HTR-8/SVneo (cell line): ENCODE results near the gene FABP3.

Experiments
- DNase-seq: peaks from one replicate; pipeline ENCODE4 v3.0.0; 2011; ENCODE audit warnings: low spot score, mixed read lengths; ENCODE audit not compliant: insufficient read length
- FAIRE-seq: peaks from 2 replicates; lab custom pipeline; 2011; peaks lifted over from hg19 to GRCh38; lab: Jason Lieb, UNC

The FABP3 gene

GRCh38 chr1:31374511-31375196 lies 1.8 kb upstream of the FABP3 start:
- DNase-seq (no peak), FAIRE-seq (no peak)

- DNase-seq, result no peak
- no peak for FAIRE-seq
Measured at GRCh38 chr1:31373897-31374486, 1.1 kb upstream of the FABP3 start.

GRCh38 chr1:31372751-31373055 lies 173 bp downstream of the FABP3 start:
- FAIRE-seq, result no peak
- DNase-seq, result no peak

GRCh38 chr1:31372051-31372450 lies 825 bp downstream of the FABP3 start:
- FAIRE-seq, result no peak

GRCh38 chr1:31371121-31371959 lies 1.5 kb downstream of the FABP3 start:
- DNase-seq (no peak), FAIRE-seq (no peak)

More at GRCh38 chr1:31372051-31372450, 825 bp downstream of the FABP3 start:
- no peak for DNase-seq

GRCh38 chr1:31370565-31370964 lies 2.3 kb downstream of the FABP3 start:
- DNase-seq, result no peak
- FAIRE-seq, result no peak

GRCh38 chr1:31370021-31370420 lies 2.9 kb downstream of the FABP3 start:
- DNase-seq (no peak), FAIRE-seq (no peak)

- FAIRE-seq, result no peak
- DNase-seq, result no peak
Measured at GRCh38 chr1:31368611-31369107, 4.2 kb downstream of the FABP3 start.

- no peak for DNase-seq
- FAIRE-seq, result no peak
Measured at GRCh38 chr1:31366796-31367195, 6.1 kb downstream of the FABP3 start.

- FAIRE-seq (no peak), DNase-seq (no peak)
Measured at GRCh38 chr1:31364561-31365250, 8.2 kb downstream of the FABP3 start.

GRCh38 chr1:31362032-31362431 lies 10.8 kb downstream of the FABP3 start:
- DNase-seq, result no peak
- FAIRE-seq, result no peak

- no peak for FAIRE-seq
- no peak for DNase-seq
Measured at GRCh38 chr1:31361607-31362006, 11.3 kb downstream of the FABP3 start.

GRCh38 chr1:31356427-31356826 lies 16.4 kb downstream of the FABP3 start:
- DNase-seq, result no peak
- no peak for FAIRE-seq

GRCh38 chr1:31354283-31354682 lies 18.6 kb downstream of the FABP3 start:
- DNase-seq (no peak), FAIRE-seq (no peak)

GRCh38 chr1:31348449-31348848 lies 24.4 kb downstream of the FABP3 start:
- no peak for FAIRE-seq
- no peak for DNase-seq

- no peak for DNase-seq
- no peak for FAIRE-seq
Measured at GRCh38 chr1:31346785-31347184, 26.1 kb downstream of the FABP3 start.

GRCh38 chr1:31345635-31346034 lies 27.2 kb downstream of the FABP3 start:
- DNase-seq (no peak), FAIRE-seq (no peak)

GRCh38 chr1:31344503-31344902 lies 28.4 kb downstream of the FABP3 start:
- no peak for FAIRE-seq
- no peak for DNase-seq

- DNase-seq (no peak), FAIRE-seq (no peak)
Measured at GRCh38 chr1:31336687-31337467, 36.0 kb downstream of the FABP3 start.

GRCh38 chr1:31335007-31335406 lies 37.9 kb downstream of the FABP3 start:
- FAIRE-seq, result no peak

More at GRCh38 chr1:31335007-31335406, 37.9 kb downstream of the FABP3 start:
- peak; percentile 37 for DNase-seq
